ENCODE measurements around the gene BCL11B. TPM values are rescaled to one million over a fixed set of nuclear protein-coding genes. Genes with fewer than 3 reads are reported as not detected.

The BCL11B gene
- total and polyA plus RNA-seq, 4 donors: 3.0 to 12.9 (median 11.0) TPM

- peaks cover 11% of the 10 kb centered on the region for H3K36me3 ChIP-seq (ENCODE audit: control insufficient read depth, insufficient read depth, low read length)
- H3K9me3 ChIP-seq (ENCODE audit: control insufficient read depth, insufficient read depth, low read length): no peaks in the 10 kb centered on the region
- H3K27ac ChIP-seq (ENCODE audit: low read depth, low read length): no peak overlapping the region
- H3K4me1 ChIP-seq (ENCODE audit: control insufficient read depth, insufficient read depth, low read length): peaks cover 49% of the 10 kb centered on the region
- DNase-seq (ENCODE audit: low read depth in 4 of 6, low spot score in 6 of 6): no peak
- 96% methylated on average over 8 of the region's 8 CpGs for WGBS (ENCODE audit: insufficient coverage)
- H3K27me3 ChIP-seq (ENCODE audit: control insufficient read depth, insufficient read depth, low read length): peaks cover 2% of the 10 kb centered on the region
- H3K4me3 ChIP-seq (ENCODE audit: low read depth, low read length): no peak overlapping the region
These were observed 68.2 kb downstream of the BCL11B start for GRCh38 chr14:99203801-99204200.

GRCh38 chr14:99203080-99203479 is 68.9 kb downstream of the BCL11B start:
- no peak overlapping the region for H3K27ac ChIP-seq (ENCODE audit: low read depth, low read length)
- WGBS (ENCODE audit: insufficient coverage): 52% methylated on average over 4 of the region's 6 CpGs
- H3K36me3 ChIP-seq (ENCODE audit: control insufficient read depth, insufficient read depth, low read length): peaks cover 11% of the 10 kb centered on the region
- H3K9me3 ChIP-seq (ENCODE audit: control insufficient read depth, insufficient read depth, low read length): no peaks in the 10 kb centered on the region
- no peak for DNase-seq (ENCODE audit: low read depth in 4 of 6, low spot score in 6 of 6)
- H3K27me3 ChIP-seq (ENCODE audit: control insufficient read depth, insufficient read depth, low read length): peaks cover 6% of the 10 kb centered on the region
- no peak overlapping the region for H3K4me3 ChIP-seq (ENCODE audit: low read depth, low read length)
- H3K4me1 ChIP-seq (ENCODE audit: control insufficient read depth, insufficient read depth, low read length): peaks cover 47% of the 10 kb centered on the region

- 86% methylated on average over 7 of the region's 8 CpGs for WGBS (ENCODE audit: insufficient coverage)
- Histone ChIP-seq H3K4me1 (ENCODE audit: control insufficient read depth, insufficient read depth, low read length) (peaks cover 45% of the 10 kb centered on the region), H3K4me3 (ENCODE audit: low read depth, low read length) (no peak overlapping the region), H3K27ac (ENCODE audit: low read depth, low read length) (no peak overlapping the region), H3K36me3 (ENCODE audit: control insufficient read depth, insufficient read depth, low read length) (peaks cover 11% of the 10 kb centered on the region), H3K9me3 (ENCODE audit: control insufficient read depth, insufficient read depth, low read length) (no peaks in the 10 kb centered on the region), H3K27me3 (ENCODE audit: control insufficient read depth, insufficient read depth, low read length) (peaks cover 6% of the 10 kb centered on the region)
- DNase-seq (ENCODE audit: low read depth in 4 of 6, low spot score in 6 of 6): no peak
These were observed 69.5 kb downstream of the BCL11B start for GRCh38 chr14:99202516-99202915.

- Histone ChIP-seq H3K9me3 (ENCODE audit: control insufficient read depth, insufficient read depth, low read length) (no peaks in the 10 kb centered on the region), H3K27ac (ENCODE audit: low read depth, low read length) (no peak overlapping the region), H3K36me3 (ENCODE audit: control insufficient read depth, insufficient read depth, low read length) (peaks cover 11% of the 10 kb centered on the region), H3K4me1 (ENCODE audit: control insufficient read depth, insufficient read depth, low read length) (peaks cover 50% of the 10 kb centered on the region), H3K4me3 (ENCODE audit: low read depth, low read length) (no peak overlapping the region), H3K27me3 (ENCODE audit: control insufficient read depth, insufficient read depth, low read length) (peaks cover 6% of the 10 kb centered on the region)
- WGBS (ENCODE audit: insufficient coverage): 46% methylated on average over 8 of the region's 10 CpGs
- peak in 1 of 6 donors; percentile 47 for DNase-seq (ENCODE audit: low read depth in 4 of 6, low spot score in 6 of 6)
These were observed 70.5 kb downstream of the BCL11B start for GRCh38 chr14:99201351-99202073.

GRCh38 chr14:99200654-99201005 is 71.4 kb downstream of the BCL11B start:
- WGBS (ENCODE audit: insufficient coverage): 76% methylated on average over 7 of the region's 7 CpGs
- Histone ChIP-seq H3K27me3 (ENCODE audit: control insufficient read depth, insufficient read depth, low read length) (peaks cover 6% of the 10 kb centered on the region), H3K27ac (ENCODE audit: low read depth, low read length) (no peak overlapping the region), H3K36me3 (ENCODE audit: control insufficient read depth, insufficient read depth, low read length) (peaks cover 11% of the 10 kb centered on the region), H3K9me3 (ENCODE audit: control insufficient read depth, insufficient read depth, low read length) (no peaks in the 10 kb centered on the region), H3K4me1 (ENCODE audit: control insufficient read depth, insufficient read depth, low read length) (peaks cover 58% of the 10 kb centered on the region), H3K4me3 (ENCODE audit: low read depth, low read length) (no peak overlapping the region)
- DNase-seq (ENCODE audit: low read depth in 4 of 6, low spot score in 6 of 6): no peak

GRCh38 chr14:99199846-99200653 is 71.9 kb downstream of the BCL11B start:
- H3K27me3 ChIP-seq (ENCODE audit: control insufficient read depth, insufficient read depth, low read length): peaks cover 6% of the 10 kb centered on the region
- no peak overlapping the region for H3K27ac ChIP-seq (ENCODE audit: low read depth, low read length)
- peak in 2 of 6 donors; percentile 85 to 92 for DNase-seq (ENCODE audit: low read depth in 4 of 6, low spot score in 6 of 6)
- H3K4me3 ChIP-seq (ENCODE audit: low read depth, low read length): no peak overlapping the region
- peaks cover 11% of the 10 kb centered on the region for H3K36me3 ChIP-seq (ENCODE audit: control insufficient read depth, insufficient read depth, low read length)
- H3K9me3 ChIP-seq (ENCODE audit: control insufficient read depth, insufficient read depth, low read length): no peaks in the 10 kb centered on the region
- peaks cover 64% of the 10 kb centered on the region for H3K4me1 ChIP-seq (ENCODE audit: control insufficient read depth, insufficient read depth, low read length)
- WGBS (ENCODE audit: insufficient coverage): 51% methylated on average over 8 of the region's 16 CpGs

GRCh38 chr14:99198746-99199502 is 73.1 kb downstream of the BCL11B start:
- Histone ChIP-seq H3K4me3 (ENCODE audit: low read depth, low read length) (no peak overlapping the region), H3K27me3 (ENCODE audit: control insufficient read depth, insufficient read depth, low read length) (peaks cover 7% of the 10 kb centered on the region), H3K9me3 (ENCODE audit: control insufficient read depth, insufficient read depth, low read length) (no peaks in the 10 kb centered on the region), H3K27ac (ENCODE audit: low read depth, low read length) (no peak overlapping the region), H3K4me1 (ENCODE audit: control insufficient read depth, insufficient read depth, low read length) (peaks cover 69% of the 10 kb centered on the region), H3K36me3 (ENCODE audit: control insufficient read depth, insufficient read depth, low read length) (peaks cover 4% of the 10 kb centered on the region)
- WGBS (ENCODE audit: insufficient coverage): 62% methylated on average over 14 of the region's 24 CpGs
- DNase-seq (ENCODE audit: low read depth in 4 of 6, low spot score in 6 of 6): peak in 1 of 6 donors; percentile 66

GRCh38 chr14:99196310-99196650 is 75.7 kb downstream of the BCL11B start:
- Histone ChIP-seq H3K9me3 (ENCODE audit: control insufficient read depth, insufficient read depth, low read length) (no peaks in the 10 kb centered on the region), H3K27me3 (ENCODE audit: control insufficient read depth, insufficient read depth, low read length) (peaks cover 7% of the 10 kb centered on the region), H3K4me3 (ENCODE audit: low read depth, low read length) (no peak overlapping the region), H3K36me3 (ENCODE audit: control insufficient read depth, insufficient read depth, low read length) (peaks cover 2% of the 10 kb centered on the region), H3K4me1 (ENCODE audit: control insufficient read depth, insufficient read depth, low read length) (peaks cover 68% of the 10 kb centered on the region), H3K27ac (ENCODE audit: low read depth, low read length) (no peak overlapping the region)
- 63% methylated on average over 5 of the region's 5 CpGs for WGBS (ENCODE audit: insufficient coverage)
- DNase-seq (ENCODE audit: low read depth in 4 of 6, low spot score in 6 of 6): no peak

GRCh38 chr14:99195602-99196309 is 76.2 kb downstream of the BCL11B start:
- Histone ChIP-seq H3K27ac (ENCODE audit: low read depth, low read length) (no peak overlapping the region), H3K36me3 (ENCODE audit: control insufficient read depth, insufficient read depth, low read length) (peaks cover 2% of the 10 kb centered on the region), H3K27me3 (ENCODE audit: control insufficient read depth, insufficient read depth, low read length) (peaks cover 6% of the 10 kb centered on the region), H3K4me3 (ENCODE audit: low read depth, low read length) (no peak overlapping the region), H3K4me1 (ENCODE audit: control insufficient read depth, insufficient read depth, low read length) (peaks cover 69% of the 10 kb centered on the region), H3K9me3 (ENCODE audit: control insufficient read depth, insufficient read depth, low read length) (no peaks in the 10 kb centered on the region)
- WGBS (ENCODE audit: insufficient coverage): 23% methylated on average over 5 of the region's 15 CpGs
- DNase-seq (ENCODE audit: low read depth in 4 of 6, low spot score in 6 of 6): peak in 4 of 6 donors; percentile 51 to 91 (median 71)
